Spleen (tissue), 7 donors: ENCODE measurements around the gene TGFB1.

Experiments
- CTCF ChIP-seq, 11 experiments: fragments of 200-600 bp in 7 of 11; fragments of 450-650 bp in 4 of 11; sonication (generic) in 4 of 11; IDR thresholded peaks in 8 of 11; conservative IDR thresholded peaks in 3 of 11; 1 replicate in 7 of 11; 2 replicates in 4 of 11; pipeline versions ENCODE4 v1.4.0 to v1.8.0; 2016 to 2021; ENCODE audit warnings: antibody characterized with exemption in 11 of 11, inconsistent platforms in 4 of 11, mild to moderate bottlenecking in 1 of 11
- POLR2A ChIP-seq, 3 donors: fragments of 450-650 bp; IDR thresholded peaks; one replicate each; pipeline ENCODE4 v1.5.1; 2017; ENCODE audit warnings: antibody characterized with exemption in 3 of 3, mild to moderate bottlenecking in 1 of 3
- donor health status: DM: no; HTN: no; CAD: no; lungs with moderate emphysema.
- donor health status: DM: no; HTN: no; CAD: no.
- donor health status: DM: no; HTN: no; CAD: no.

GRCh38 chr19:41328157-41328841, 25.4 kb downstream of the TGFB1 start:
- TF ChIP-seq POLR2A (IDR thresholded peaks at IDR 0.05): no peak
- no peak for TF ChIP-seq CTCF (IDR thresholded peaks at IDR 0.05 in 8 of 11, conservative IDR thresholded peaks at IDR 0.05 in 3 of 11)
